GM12878 (cell line): ENCODE data around the gene RTP5.

Source experiments
- KLF5 ChIP-seq: fragments of 450-650 bp; IDR thresholded peaks from 2 replicates; pipeline ENCODE4 v1.6.1; 2014; ENCODE audit warnings: mild to moderate bottlenecking; ENCODE audit not compliant: partially characterized antibody
- MTA3 ChIP-seq: IDR thresholded peaks from 2 replicates; pipeline ENCODE4 v1.6.1; 2012; ENCODE audit warnings: low read length, inconsistent platforms, borderline replicate concordance
- MXI1 ChIP-seq: fragments of 150-350 bp; IDR thresholded peaks from 2 replicates; pipeline ENCODE4 v1.6.1; 2011; ENCODE audit warnings: low read depth, mild to moderate bottlenecking, inconsistent platforms, low read length, improper control_type of control experiment
- SMC3 ChIP-seq: IDR thresholded peaks from 2 replicates; pipeline ENCODE4 v1.6.1; 2011; ENCODE audit warnings: low read length, improper control_type of control experiment, borderline replicate concordance
- ZNF24 ChIP-seq: fragments of 450-650 bp; IDR thresholded peaks from 2 replicates; pipeline ENCODE4 v1.6.1; 2017; ENCODE audit warnings: antibody characterized with exemption, mild to moderate bottlenecking
- TF ChIP-seq, protein P1 (sequence below), 3 experiments: IDR thresholded peaks in 2 of 3; conservative IDR thresholded peaks in 1 of 3; 2 replicates each; pipeline ENCODE4 v1.5.1; 2011; ENCODE audit warnings: low read depth in 3 of 3, low read length in 3 of 3, mild to moderate bottlenecking in 3 of 3, control low read depth in 2 of 3, moderate library complexity in 2 of 3, inconsistent platforms in 1 of 3, mixed read lengths in 1 of 3; ENCODE audit not compliant: control insufficient read depth in 2 of 3, insufficient read depth in 1 of 3; ENCODE audit errors: extremely low read depth in 1 of 3

DNA sequence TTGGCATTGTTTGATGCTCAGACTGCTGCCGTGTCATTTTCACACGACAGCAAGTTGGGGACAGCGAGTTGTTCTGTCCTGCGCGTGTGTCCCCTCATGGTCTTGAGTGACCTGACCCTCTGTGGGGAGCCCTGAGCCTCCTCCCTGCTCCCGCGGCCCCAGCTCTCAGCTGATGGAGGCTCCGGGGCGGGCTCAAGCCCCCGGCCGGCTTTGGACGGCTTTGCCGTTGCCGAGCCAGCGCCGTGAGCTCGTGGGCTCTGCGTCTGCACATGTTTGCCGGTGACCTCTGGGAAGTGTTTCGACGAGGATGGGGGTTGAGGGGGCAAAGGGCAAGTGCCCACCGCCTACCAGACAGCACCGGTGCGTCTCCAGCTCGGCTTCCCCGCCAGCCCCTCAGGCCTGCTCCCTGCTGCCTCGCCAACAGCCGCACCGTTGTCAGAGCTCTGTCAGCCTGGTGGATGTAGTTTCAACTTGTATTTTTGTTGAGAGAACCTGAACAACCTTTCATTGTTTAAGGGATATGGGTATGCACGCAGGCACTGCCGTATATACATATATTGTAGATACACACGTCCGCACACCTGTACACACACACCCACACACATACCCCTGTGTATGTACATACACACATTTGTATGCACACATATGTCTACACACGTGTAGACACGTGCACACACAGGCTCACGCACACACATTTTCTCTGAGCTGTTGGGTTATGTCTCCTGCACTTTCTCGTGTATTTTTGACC is 24.5 kb upstream of the RTP5 start:
- TF ChIP-seq, protein P1, sequence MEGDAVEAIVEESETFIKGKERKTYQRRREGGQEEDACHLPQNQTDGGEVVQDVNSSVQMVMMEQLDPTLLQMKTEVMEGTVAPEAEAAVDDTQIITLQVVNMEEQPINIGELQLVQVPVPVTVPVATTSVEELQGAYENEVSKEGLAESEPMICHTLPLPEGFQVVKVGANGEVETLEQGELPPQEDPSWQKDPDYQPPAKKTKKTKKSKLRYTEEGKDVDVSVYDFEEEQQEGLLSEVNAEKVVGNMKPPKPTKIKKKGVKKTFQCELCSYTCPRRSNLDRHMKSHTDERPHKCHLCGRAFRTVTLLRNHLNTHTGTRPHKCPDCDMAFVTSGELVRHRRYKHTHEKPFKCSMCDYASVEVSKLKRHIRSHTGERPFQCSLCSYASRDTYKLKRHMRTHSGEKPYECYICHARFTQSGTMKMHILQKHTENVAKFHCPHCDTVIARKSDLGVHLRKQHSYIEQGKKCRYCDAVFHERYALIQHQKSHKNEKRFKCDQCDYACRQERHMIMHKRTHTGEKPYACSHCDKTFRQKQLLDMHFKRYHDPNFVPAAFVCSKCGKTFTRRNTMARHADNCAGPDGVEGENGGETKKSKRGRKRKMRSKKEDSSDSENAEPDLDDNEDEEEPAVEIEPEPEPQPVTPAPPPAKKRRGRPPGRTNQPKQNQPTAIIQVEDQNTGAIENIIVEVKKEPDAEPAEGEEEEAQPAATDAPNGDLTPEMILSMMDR (IDR thresholded peaks at IDR 0.05 in 2 of 3, conservative IDR thresholded peaks at IDR 0.05 in 1 of 3; ENCODE audit: control insufficient read depth in 2 of 3, extremely low read depth in 1 of 3, insufficient read depth in 1 of 3, low read depth in 3 of 3, low read length in 3 of 3): no peak
- TF ChIP-seq MTA3 (no peak), KLF5 (no peak), MXI1 (no peak), SMC3 (no peak), ZNF24 (no peak)
